Left cardiac atrium (tissue), 4 donors: ENCODE data around the gene SOX8. TPM values are rescaled to one million over a fixed set of nuclear protein-coding genes. Genes with fewer than 3 reads are reported as not detected.

Source experiments
- ATAC-seq, 2 donors: fragments of 200-7000 bp; cut with Tn5 transposase; one replicate each; pipeline ENCODE4 v1.9.1; 2020; ENCODE audit warnings: mild to moderate bottlenecking in 2 of 2, moderate library complexity in 2 of 2
- DNase-seq: peaks from one replicate; pipeline ENCODE4 v3.0.0-alpha.2; 2020
- intact Hi-C, 2 donors: fragments of 100-400 bp; cut with DNase I; formaldehyde crosslinking; loops; one replicate each; pipeline versions ENCODE4 v1.14.1 to v1.15.1; 2022 to 2023
- total RNA-seq, 2 donors: library from RNA; stranded (reverse); fragmentation: NEBNext Ultra II Directional; extraction: Animal tissue kit (Norgen Biotek cat#: 25700); gene quantifications; one replicate each; pipeline ENCODE4 v1.2.1, GENCODE V29; 2021
- donor health status: DM: no; HTN: yes; CAD: no.
- donor health status: DM: no; HTN: yes; CAD: no; lungs with severe emphysema.
- donor health status: DM: yes; HTN: yes; CAD: no.
- donor health status: Dilated cardiomyopathy.

SOX8 gene
- total RNA-seq, 2 donors from 2014 or later: 1.3 to 3.0 TPM

DNA sequence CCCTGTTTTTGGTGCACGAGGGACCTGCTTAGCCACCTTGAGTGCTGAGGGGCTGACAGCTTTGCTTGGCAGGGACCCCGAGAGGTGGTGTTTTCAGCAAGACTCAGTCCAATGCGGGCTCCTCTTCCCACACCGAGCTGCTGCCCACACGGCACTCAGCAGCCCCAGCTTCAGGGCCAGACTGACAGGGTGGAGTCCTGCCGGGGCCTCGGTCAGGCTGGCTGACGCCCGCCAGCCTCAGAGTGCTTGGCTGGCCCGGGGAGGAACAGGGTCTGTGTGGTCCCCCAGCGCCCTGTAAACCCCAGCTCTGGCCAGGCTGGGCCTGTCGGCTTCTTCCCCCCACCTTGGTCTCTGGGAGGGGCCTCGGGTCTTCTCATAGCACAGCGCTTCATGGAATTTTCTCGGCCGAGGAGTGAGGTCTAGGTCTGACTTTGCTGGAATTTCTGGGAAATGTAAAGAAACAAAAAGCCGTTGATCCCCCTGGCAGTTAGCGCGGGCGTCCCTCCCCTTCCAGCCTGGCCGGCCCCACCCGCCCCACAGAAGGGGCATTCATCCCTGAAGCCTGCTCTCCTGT, 2.6 kb downstream of the SOX8 start:
- DNase-seq: no peak
- intact Hi-C loops: no loop called here

DNA sequence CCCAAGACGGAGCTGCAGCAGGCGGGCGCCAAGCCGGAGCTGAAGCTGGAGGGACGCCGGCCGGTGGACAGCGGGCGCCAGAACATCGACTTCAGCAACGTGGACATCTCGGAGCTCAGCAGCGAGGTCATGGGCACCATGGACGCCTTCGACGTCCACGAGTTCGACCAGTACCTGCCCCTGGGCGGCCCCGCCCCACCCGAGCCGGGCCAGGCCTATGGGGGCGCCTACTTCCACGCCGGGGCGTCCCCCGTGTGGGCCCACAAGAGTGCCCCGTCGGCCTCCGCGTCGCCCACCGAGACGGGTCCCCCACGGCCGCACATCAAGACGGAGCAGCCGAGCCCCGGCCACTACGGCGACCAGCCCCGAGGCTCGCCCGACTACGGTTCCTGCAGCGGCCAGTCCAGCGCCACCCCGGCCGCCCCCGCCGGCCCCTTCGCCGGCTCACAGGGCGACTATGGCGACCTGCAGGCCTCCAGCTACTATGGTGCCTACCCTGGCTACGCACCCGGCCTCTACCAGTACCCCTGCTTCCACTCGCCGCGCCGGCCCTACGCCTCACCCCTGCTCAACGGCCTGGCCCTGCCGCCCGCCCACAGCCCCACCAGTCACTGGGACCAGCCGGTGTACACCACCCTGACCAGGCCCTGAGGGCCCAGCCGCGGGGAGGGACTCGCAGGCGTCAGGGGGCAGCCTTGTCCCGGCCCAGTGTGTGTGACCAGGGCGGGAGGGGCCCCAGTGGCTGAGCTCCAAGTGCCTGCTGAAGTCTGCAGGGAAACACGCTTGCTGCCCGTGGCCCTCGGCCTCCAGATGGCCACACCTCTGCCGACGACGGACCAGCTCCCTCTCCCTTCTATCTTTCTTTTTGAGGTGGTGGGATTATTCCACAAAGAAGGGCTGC, 3.4 kb downstream of the SOX8 start:
- intact Hi-C loops: no loop called here
- no peak for DNase-seq
- ATAC-seq: no peak

More for the DNA sequence above, 2.6 kb downstream of the SOX8 start:
- no peak for ATAC-seq

DNA sequence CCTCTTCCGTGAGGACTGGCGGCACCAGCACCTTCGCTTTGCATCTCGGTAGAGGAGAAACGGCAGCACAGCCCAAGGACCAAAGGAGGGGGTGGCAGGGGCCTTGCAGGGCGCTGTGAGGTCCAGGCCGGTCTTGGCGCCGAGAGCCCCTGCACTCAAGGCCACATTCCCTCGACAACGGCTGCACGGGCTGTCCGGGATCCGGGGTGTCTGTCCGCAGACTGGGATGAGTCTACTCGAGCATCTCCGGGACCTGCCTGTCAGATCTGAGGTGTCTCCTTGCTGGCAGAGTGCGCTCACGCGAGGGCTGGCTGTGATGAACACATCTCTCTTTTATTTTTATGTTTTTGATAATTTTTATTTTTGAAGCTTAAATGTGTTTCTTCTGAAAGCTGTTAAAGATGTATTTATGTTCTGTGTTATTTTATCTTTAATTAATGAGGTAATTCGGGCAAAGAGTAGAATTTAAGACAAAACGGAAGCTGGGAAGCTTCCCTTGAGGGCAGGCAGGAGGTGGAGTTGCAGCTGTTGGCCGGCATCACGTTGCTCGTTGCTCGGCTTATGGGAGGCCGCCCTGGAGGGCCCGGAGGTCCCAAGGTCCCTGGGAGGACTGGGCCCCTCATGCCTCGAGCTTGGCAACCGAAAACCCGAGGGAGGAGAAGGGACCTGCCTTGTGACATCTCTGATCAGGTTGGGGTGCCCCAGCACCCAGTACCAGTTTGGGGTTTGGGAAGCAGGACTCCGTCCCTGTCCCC, 4.3 kb downstream of the SOX8 start:
- intact Hi-C loops: no loop called here
- no peak for ATAC-seq

DNA sequence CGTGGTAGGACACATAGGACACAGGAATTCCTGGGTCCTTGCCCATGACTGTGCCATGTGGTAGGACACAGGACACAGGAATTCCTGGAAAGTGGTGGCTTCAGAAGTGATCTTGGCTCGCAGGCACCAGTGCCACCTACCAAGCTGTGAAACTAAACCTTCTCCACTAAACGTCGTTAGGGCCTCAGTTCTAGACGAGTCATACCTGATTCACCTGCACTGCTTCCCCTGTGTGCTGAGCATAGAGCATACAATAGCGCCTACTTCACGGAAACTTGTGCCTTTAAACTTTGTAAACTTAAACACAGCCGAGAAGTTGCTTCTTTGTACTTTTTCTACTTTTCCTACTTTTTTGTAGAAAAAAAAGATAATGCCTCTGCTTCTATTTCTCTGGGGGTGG, 4.8 kb downstream of the SOX8 start:
- intact Hi-C loops: no loop called here
- DNase-seq (no peak), ATAC-seq (no peak)

More for the DNA sequence above, 4.3 kb downstream of the SOX8 start:
- DNase-seq: no peak

DNA sequence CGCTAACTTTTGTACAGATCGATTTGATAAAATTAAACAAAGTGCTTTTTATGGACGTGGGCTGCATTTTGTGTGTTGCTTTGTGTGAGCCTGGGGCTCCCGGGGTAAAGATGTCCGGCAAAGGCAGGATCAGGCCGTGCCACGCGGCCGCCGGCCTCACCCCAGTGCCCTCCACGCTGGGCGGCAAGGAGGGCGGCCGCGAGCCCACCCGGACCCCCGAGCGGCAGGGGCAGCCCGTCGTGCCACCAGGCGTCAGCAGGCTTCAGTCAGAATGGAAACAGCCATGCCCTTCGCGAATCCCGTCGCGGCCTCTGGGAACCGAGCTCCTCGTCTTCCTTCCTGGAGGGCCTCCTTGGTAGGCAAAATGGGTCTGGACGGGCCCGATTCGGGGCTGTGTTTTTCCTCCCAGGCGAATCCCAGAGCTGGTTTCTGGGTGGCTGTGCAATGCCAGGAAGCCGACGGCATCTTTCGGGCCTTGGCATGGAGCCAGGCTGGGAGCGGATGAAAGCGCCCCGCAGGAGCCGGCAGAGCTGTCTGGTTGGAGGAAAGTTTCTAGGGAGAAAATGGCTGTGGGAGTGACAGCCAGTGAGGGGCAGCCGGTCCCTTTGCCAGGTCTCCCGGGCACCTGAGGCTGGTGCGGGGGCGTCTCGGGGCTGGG, 5.5 kb downstream of the SOX8 start:
- no peak for ATAC-seq
- intact Hi-C loops: no loop called here
- DNase-seq: no peak

DNA sequence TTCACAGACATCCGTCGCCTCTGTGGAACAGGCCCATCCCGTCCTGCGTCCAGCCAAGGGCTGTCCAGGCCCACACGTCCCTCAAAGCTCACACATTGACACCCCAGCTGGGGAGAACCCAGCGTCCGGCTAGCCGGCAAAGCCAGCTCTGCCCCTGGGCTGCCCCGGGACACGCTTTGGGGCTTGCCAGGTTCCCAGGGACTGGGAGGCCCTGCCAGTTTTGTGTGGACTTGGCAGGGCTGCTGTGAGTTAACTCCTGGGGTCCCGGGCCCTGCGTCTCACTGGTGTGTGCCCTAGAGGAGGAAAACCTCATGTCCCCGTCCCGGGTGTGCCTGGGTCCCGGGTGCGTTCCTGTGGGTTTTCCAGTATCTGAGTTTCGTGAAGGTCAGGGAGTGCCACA, 6.3 kb downstream of the SOX8 start:
- ATAC-seq (no peak), DNase-seq (no peak)
- intact Hi-C loops: no loop called here

DNA sequence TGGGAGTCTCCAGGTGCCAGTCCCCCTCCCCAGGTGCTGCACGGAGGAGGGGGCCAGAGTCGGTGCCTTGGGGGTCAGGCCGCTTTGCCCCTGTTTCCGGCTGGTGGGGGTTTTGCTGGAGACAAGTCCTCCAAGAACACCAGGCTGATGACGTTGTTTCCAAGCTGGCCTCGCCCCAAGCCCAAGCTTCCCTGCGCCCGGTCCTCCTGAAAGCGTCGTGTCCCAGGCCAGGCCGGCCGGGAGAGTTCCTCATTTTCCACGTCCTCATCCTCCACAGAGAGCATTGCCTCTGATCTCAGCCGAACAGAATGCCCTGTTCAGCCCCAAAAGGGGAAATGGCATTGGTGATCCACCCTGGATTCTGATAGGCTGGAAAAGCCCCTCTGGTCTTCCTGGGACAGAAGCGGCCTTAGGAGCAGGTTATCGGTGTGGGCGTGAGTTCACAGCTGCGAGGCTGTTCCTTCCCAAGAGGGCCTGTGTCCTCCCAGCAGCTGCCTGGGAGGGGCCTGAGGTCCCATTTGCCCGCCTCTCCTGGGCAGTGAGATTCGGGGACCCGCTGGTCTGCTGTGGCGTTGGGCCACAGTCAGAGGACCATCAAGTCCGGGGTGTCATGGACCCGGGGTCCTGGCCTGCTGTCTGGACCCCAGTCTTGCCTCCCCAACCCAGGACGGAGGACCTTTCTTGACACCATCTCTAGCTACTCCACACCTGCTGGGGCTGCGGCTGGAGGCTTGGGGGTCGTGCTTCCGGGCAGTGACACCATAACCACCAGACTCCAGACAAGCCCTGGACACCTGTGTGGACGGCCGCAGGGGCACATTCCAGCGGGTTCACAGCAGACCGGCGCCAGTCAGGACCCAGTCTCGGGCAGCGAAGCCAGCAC, 7.1 kb downstream of the SOX8 start:
- ATAC-seq: peak; percentile 13 to 32
- DNase-seq: no peak
- intact Hi-C loops: no loop called here

DNA sequence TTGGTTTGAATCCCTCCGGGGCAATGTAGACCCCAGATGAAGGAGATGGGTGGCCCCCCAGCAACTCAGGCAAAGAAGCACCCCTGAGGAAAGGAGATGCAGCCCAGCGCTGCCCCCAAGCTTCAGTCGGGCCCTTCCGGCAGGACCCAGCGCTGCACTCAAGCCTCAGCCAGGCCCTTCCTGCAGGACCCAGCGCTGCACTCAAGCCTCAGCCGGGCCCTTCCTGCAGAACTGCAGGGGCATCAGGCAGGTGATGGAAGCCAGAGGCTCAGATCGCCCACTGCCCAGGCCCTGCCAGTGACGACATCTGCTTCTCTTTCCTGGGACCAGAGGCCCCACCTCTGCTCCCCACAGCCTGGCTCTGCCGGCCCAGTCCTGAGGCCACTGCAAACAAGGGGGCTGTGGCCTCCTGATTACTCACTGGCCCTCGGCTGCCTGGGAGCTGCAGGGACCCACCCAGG, 7.8 kb downstream of the SOX8 start:
- DNase-seq (no peak), ATAC-seq (no peak)
- intact Hi-C loops: no loop called here

DNA sequence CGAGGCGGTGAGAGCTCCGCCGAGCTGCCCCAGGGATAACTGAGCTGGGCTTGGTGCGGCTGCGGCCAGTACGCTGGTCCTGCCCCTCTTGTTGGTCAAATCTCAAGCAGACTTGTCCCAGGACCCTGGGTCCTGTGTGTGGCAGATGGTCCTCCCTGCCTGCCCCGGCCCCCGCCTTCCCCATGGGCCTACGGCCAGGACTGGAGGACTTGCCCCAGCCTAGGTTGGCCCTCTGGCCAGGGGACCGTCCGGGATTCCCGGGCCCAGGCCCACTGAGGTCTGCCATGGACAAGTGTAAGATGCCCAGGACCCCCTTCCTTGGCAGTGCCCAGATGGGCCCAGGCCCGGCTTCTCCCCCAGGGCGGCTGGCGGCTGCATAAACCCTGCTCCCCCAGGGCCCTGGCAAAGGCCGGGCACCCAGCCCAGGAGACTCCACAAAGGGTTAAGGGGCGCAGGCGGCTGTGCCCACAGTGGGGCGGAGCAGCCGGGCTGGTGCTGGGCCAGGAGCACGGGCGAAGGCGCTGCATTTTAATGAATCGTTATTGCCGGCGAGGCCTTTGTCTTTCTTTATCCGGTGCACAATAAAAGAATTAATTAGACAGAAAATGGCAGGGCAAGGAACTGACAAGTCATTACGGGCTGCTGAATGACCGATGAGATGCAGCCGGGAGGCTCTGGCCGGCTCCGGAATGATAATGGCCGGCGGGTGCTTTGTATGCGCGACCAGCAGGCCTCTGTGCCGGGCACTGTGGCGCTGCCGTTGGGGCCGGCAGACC, 9.1 kb downstream of the SOX8 start:
- DNase-seq: no peak
- ATAC-seq: no peak
- intact Hi-C loops: no loop called here

DNA sequence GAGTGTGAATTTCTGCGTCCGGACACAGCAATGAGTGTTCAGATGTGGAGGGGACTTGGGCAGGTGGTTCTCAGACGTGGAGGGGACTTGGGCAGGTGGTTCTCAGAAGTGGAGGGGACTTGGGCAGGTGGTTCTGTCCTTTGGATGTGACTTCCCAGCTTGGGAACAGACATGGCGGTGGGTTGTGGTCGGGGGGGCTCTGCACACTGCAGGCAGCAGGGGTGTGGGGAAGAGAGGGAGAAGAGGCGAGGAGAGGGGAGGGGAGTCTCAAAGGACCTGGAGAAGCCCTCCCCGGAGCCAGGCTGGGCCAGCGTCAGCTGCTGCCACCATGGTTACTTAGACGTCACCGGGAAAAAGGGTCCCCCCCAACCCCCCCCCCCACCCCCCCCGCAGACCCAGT, 9.8 kb downstream of the SOX8 start:
- DNase-seq (no peak), ATAC-seq (no peak)
- intact Hi-C loops: no loop called here

DNA sequence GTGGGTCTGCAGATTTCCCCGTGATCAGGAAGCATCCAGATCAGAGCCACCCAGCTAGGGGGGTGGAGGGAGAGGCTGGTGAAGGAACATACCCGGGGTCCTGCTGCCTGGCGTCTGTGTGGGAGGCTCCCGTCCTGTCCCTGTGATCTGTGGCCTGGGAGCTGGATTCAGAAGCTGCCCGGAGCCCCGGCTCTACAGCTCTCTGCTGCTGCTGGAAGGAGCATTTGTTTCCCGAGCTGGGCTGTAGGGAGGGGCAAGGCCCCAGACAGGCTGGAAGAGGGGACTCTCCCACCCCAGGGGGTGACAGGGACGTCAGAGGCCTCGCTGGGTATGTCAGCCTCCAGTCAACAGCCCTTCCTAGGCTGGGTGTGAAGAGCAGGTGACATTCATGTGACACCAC, 10.2 kb downstream of the SOX8 start:
- intact Hi-C loops: no loop called here
- DNase-seq (no peak), ATAC-seq (no peak)

DNA sequence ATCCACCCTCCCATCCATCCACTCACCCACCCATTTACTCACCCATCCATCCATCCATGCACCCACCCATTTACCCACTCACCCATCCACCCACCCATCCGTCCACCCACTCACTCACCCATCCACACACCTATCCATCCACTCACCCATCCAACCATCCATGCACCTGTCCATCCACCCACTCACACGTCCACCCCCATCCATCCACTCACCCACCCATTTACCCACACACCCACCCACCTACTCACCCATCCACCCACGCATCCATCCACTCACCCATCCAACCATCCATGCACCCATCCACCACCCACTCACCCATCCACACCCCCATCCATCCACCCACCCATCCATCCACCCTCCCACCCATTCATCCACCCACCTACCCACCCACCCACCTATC, 12.2 kb downstream of the SOX8 start:
- intact Hi-C loops: no loop called here
- ATAC-seq (no peak), DNase-seq (no peak)

DNA sequence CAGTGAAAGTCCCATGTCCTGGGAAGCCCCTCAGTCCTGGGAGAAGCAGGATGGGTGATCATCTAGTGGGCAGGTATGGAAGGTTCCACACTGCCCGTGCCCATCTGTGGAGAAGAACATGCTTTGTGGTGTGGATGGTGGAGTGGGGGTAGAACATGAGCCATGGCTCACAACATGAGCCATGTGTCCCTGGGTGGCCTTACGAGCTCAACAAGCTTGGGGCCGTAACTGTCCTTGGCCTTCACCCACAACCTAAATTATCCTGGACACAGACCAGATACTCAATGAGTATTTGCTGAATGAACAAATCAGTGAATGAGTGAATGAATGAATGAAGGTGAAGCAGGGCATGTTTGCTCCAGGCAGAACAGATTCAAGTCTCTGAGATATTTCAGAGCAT, 13.5 kb downstream of the SOX8 start:
- ATAC-seq (no peak), DNase-seq (no peak)
- intact Hi-C loops: no loop called here

DNA sequence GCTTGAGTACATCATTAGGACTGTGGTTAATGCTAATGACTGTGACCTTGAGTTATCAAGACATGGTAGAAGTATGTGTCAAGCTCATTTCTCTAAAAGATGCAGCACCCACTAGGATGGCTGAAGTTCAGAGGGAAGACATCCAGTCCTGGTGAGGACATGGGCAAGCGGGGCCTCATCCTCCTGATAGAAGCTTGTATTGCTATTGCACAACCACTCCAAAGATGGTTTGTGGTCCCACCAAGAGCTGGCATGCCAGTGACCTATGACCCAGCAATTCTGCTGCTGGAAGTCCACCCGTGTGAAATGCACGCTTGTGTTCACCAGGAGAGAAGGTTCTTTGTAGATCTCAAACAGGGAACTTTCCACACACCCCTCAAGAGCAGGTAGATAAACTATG, 14.2 kb downstream of the SOX8 start:
- ATAC-seq: no peak
- intact Hi-C loops: no loop called here
- DNase-seq: no peak

DNA sequence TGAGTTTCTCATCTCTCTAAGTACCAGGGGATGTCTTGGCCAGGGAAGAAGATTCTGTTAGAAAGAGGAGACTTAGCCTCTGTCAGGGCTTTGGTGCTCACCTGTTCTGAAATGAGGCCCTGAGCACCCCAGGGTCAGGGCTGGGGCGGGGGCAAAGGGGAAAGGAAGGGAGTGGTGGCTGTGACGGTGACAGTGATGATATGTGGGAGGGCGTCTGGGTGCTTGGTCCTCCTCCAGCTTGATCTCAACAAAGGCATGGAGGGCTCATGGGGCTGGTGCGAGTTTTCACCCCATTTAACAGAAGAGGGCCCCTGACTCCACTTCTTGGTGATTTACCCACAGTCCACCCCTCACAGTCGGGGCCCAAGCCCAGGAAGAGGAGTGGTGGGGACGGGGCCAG, 15.1 kb downstream of the SOX8 start:
- no peak for DNase-seq
- ATAC-seq: no peak
- intact Hi-C loops: no loop called here

DNA sequence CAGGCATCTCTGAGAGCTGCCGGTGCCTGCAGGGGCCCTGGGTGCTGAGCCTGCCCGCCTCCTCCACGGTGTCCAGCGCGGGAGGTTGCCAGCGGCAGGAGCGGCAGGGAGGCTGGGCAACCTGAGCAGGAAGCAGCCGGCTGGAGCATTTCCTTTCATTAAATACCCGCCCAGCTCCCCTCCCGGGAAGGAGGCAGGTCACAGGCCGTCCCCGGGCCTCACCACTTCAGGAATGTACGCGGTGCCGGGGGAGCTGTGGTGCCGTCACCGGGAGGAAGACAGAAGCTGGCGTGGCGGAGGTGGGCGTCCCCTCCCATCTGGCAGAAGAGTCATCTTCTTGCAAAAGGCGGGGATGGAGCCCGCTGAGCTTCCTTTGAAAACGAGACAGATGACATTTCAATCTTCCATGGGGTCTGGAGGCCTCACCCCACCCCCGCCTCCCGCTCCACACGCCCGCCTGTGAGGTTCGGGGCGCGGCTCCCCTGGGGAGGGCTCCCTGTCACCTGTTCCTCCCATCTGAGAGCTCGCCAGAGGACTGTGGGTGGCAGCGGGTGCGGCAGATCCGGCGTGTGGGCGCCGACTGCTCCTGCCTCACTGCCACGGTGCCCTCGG, 16.0 kb downstream of the SOX8 start:
- DNase-seq: peak; percentile 54
- intact Hi-C loops: no loop called here
- ATAC-seq: peak; percentile 53 to 65

DNA sequence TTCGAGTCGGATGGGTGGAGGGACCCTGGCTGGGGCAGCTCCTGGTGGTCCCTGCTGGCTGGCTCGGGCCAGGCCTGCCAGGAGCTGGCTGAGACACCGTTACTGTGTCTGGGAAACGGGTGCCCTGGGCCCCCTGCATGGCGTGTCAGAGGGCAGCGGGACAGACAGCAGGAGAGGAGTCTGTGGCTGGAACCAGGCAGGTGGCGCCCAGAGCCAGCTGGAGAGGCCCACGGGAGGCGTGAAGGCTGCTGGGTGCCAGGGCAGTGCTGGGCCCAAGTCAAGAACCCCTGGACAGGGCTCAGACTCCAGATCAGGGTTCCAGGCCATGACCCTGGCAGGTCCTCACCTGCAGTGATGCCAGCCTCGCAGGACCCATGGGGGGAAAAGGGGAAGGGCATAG, 16.6 kb downstream of the SOX8 start:
- intact Hi-C loops: no loop called here
- DNase-seq (no peak), ATAC-seq (no peak)

DNA sequence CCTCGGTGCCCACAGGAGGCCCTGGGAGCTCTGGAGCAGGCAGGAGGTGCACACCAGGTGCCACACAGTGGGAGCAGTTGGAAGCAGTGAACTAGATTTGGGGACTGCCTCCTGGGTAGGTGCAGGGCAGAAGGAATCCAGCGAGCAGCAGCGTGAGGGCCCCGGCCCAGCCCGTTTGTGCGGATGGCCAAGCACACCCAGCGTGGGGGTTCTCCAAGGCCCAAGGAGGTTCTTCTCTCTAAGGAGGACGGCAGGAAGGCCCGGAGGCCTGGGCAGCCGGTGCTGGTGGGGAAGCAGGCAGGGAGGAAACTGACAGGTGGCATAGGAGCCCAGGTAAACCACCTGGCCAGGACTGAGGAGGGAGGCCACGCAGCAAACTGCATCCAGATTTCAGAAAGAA, 17.0 kb downstream of the SOX8 start:
- intact Hi-C loops: no loop called here
- DNase-seq (no peak), ATAC-seq (no peak)
